HEK293 (cell line): Measurements from ENCODE around the gene PCLO.

Source experiments
- CTCF ChIA-PET: fragments of 350-600 bp; formaldehyde crosslinking; extraction: SDS; loops from one replicate; lab custom pipeline; 2021; ENCODE audit warnings: antibody characterized with exemption; lab: Yijun Ruan, JAX
- POLR2A ChIA-PET: fragments of 300-600 bp; formaldehyde crosslinking; extraction: SDS; loops from one replicate; lab custom pipeline; 2020; ENCODE audit warnings: antibody characterized with exemption, inconsistent platforms; lab: Yijun Ruan, JAX
- H3K27ac ChIP-seq: fragments of 200-500 bp; sonication (Bioruptor generic); 2 replicates; pipeline ENCODE4 v1.5.1; 2014; ENCODE audit warnings: low read depth, low read length, control low read depth, inconsistent platforms; ENCODE audit errors: extremely low read depth
- H3K36me3 ChIP-seq, 2 experiments: fragments of 200-500 bp in 1 of 2; sonication (Bioruptor generic) in 1 of 2; 1 replicate in 1 of 2; 2 replicates in 1 of 2; pipeline ENCODE4 v1.5.1; 2014 to 2017; ENCODE audit warnings: inconsistent platforms in 2 of 2, low read length in 2 of 2; ENCODE audit not compliant: control insufficient read depth in 2 of 2, insufficient read depth in 1 of 2
- H3K4me1 ChIP-seq: fragments of 200-500 bp; sonication (Bioruptor generic); 2 replicates; pipeline ENCODE4 v1.5.1; 2014; ENCODE audit warnings: mild to moderate bottlenecking, low read length, inconsistent platforms; ENCODE audit not compliant: control insufficient read depth, insufficient read depth
- H3K4me3 ChIP-seq: 2 replicates; pipeline ENCODE4 v1.5.1; 2011; ENCODE audit warnings: low read depth, mild to moderate bottlenecking, control low read depth, low read length, moderate library complexity
- H3K9me3 ChIP-seq: fragments of 200-500 bp; sonication (Bioruptor generic); 2 replicates; pipeline ENCODE4 v1.5.1; 2014; ENCODE audit warnings: low read depth, low read length, inconsistent platforms; ENCODE audit not compliant: control insufficient read depth, insufficient read depth
- BCL6B ChIP-seq: fragments of 450-650 bp; formaldehyde crosslinking; IDR thresholded peaks from 2 replicates; pipeline ENCODE4 v1.5.1; 2017; ENCODE audit warnings: missing biosample characterization, missing genetic modification characterization
- CTCF ChIP-seq: fragments of 450-650 bp; formaldehyde crosslinking; IDR thresholded peaks from 2 replicates; pipeline ENCODE4 v1.5.1; 2016; ENCODE audit warnings: missing biosample characterization, missing genetic modification characterization
- HOXD13 ChIP-seq: sonication (generic); formaldehyde crosslinking; IDR thresholded peaks from 2 replicates; pipeline ENCODE4 v1.8.0; 2022; ENCODE audit warnings: missing genetic modification reagents, borderline replicate concordance
- ZBTB1 ChIP-seq: fragments of 450-650 bp; formaldehyde crosslinking; IDR thresholded peaks from 2 replicates; pipeline ENCODE4 v1.5.1; 2016; ENCODE audit warnings: missing biosample characterization, missing genetic modification characterization
- ZBTB48 ChIP-seq: fragments of 450-650 bp; formaldehyde crosslinking; IDR thresholded peaks from 2 replicates; pipeline ENCODE4 v1.5.1; 2016; ENCODE audit warnings: missing biosample characterization, missing genetic modification characterization
- ZBTB8A ChIP-seq: fragments of 450-650 bp; formaldehyde crosslinking; IDR thresholded peaks from 2 replicates; pipeline ENCODE4 v1.5.1; 2016; ENCODE audit warnings: missing biosample characterization, missing genetic modification characterization
- ZNF169 ChIP-seq: fragments of 450-650 bp; formaldehyde crosslinking; IDR thresholded peaks from 2 replicates; pipeline ENCODE4 v1.5.1; 2016; ENCODE audit warnings: missing biosample characterization, missing genetic modification characterization
- ZNF248 ChIP-seq: fragments of 450-650 bp; formaldehyde crosslinking; IDR thresholded peaks from 2 replicates; pipeline ENCODE4 v1.5.1; 2017; ENCODE audit warnings: missing biosample characterization, missing genetic modification characterization
- ZNF350 ChIP-seq: fragments of 450-650 bp; formaldehyde crosslinking; IDR thresholded peaks from 2 replicates; pipeline ENCODE4 v1.5.0; 2017; ENCODE audit warnings: missing biosample characterization, mild to moderate bottlenecking, missing genetic modification characterization
- ZNF394 ChIP-seq: fragments of 450-650 bp; formaldehyde crosslinking; IDR thresholded peaks from 2 replicates; pipeline ENCODE4 v1.5.1; 2016; ENCODE audit warnings: missing biosample characterization, missing genetic modification characterization, mild to moderate bottlenecking, moderate library complexity, borderline replicate concordance
- ZNF449 ChIP-seq: fragments of 450-650 bp; formaldehyde crosslinking; IDR thresholded peaks from 2 replicates; pipeline ENCODE4 v1.5.1; 2017; ENCODE audit warnings: missing biosample characterization, mild to moderate bottlenecking, missing genetic modification characterization, moderate library complexity
- ZNF624 ChIP-seq: fragments of 450-650 bp; formaldehyde crosslinking; IDR thresholded peaks from 2 replicates; pipeline ENCODE4 v1.5.1; 2017; ENCODE audit warnings: missing biosample characterization, missing genetic modification characterization
- ZNF701 ChIP-seq: fragments of 450-650 bp; formaldehyde crosslinking; IDR thresholded peaks from 2 replicates; pipeline ENCODE4 v1.5.1; 2016; ENCODE audit warnings: missing biosample characterization, missing genetic modification characterization
- ZNF707 ChIP-seq: fragments of 450-650 bp; formaldehyde crosslinking; IDR thresholded peaks from 2 replicates; pipeline ENCODE4 v1.5.1; 2016; ENCODE audit warnings: missing biosample characterization, missing genetic modification characterization
- ZNF830 ChIP-seq: fragments of 450-650 bp; IDR thresholded peaks from 2 replicates; pipeline ENCODE4 v1.5.0; 2018; ENCODE audit warnings: missing biosample characterization, missing genetic modification characterization, low read depth, mild to moderate bottlenecking, moderate library complexity
- TF ChIP-seq, protein P1 (sequence below): fragments of 450-650 bp; formaldehyde crosslinking; IDR thresholded peaks from 2 replicates; pipeline ENCODE4 v1.5.1; 2017; ENCODE audit warnings: missing biosample characterization, missing genetic modification characterization

Gene PCLO

DNA sequence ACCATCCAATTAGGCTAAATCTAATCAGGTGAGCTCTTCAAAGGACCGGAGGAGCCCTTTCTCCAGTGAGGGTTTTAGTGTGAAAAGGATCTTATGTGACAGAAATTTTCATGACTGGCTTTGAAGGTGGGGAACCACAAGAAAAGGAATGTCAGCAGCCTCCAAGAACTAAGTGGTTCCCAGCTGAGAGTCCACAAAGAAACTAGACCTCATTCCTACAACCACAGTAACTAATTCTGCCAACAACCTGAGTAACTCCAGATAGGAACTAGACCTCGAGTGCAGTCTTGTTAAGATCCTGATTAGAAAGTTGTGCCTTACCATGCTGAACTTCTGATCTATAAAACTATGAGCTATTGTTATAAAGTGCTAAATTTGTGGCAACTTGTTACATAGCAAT is 51.3 kb downstream of the PCLO start (continued):
- TF ChIP-seq, protein P1, sequence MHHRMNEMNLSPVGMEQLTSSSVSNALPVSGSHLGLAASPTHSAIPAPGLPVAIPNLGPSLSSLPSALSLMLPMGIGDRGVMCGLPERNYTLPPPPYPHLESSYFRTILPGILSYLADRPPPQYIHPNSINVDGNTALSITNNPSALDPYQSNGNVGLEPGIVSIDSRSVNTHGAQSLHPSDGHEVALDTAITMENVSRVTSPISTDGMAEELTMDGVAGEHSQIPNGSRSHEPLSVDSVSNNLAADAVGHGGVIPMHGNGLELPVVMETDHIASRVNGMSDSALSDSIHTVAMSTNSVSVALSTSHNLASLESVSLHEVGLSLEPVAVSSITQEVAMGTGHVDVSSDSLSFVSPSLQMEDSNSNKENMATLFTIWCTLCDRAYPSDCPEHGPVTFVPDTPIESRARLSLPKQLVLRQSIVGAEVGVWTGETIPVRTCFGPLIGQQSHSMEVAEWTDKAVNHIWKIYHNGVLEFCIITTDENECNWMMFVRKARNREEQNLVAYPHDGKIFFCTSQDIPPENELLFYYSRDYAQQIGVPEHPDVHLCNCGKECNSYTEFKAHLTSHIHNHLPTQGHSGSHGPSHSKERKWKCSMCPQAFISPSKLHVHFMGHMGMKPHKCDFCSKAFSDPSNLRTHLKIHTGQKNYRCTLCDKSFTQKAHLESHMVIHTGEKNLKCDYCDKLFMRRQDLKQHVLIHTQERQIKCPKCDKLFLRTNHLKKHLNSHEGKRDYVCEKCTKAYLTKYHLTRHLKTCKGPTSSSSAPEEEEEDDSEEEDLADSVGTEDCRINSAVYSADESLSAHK: no peak
- TF ChIP-seq BCL6B (tag by site-specific recombination): no peak
- no peak for TF ChIP-seq ZNF169 (tag by site-specific recombination)

GRCh38 chr7:83109352-83109751 is 53.3 kb downstream of the PCLO start:
- POLR2A ChIA-PET: no interaction called here
- H3K4me3 ChIP-seq: no peak overlapping the region
- H3K9me3 ChIP-seq: no peaks in the 10 kb centered on the region
- TF ChIP-seq ZNF701 (tag by site-specific recombination) (no peak), ZNF350 (tag by site-specific recombination) (no peak), HOXD13 (CRISPR knock-in tag) (no peak), ZNF394 (no peak), ZNF830 (tag by site-specific recombination) (no peak), CTCF (no peak), ZBTB1 (tag by site-specific recombination) (no peak), ZBTB48 (tag by site-specific recombination) (no peak), ZNF248 (tag by site-specific recombination) (no peak), ZNF707 (tag by site-specific recombination) (no peak)
- H3K4me1 ChIP-seq: no peaks in the 10 kb centered on the region
- no peak overlapping the region for H3K27ac ChIP-seq
- CTCF ChIA-PET: interaction anchor here (0.7 kb wide), 1 partner anchor 247 kb away, joined by 3 read pairs; no protein-coding TSS in a partner anchor
- no peaks in the 10 kb centered on the region for H3K36me3 ChIP-seq

GRCh38 chr7:83105948-83106347 is 56.7 kb downstream of the PCLO start:
- ChIA-PET CTCF (interaction anchor here (0.6 kb wide), 1 partner anchor 49 kb away, joined by 3 read pairs; no protein-coding TSS in a partner anchor), POLR2A (no interaction called here)
- no peaks in the 10 kb centered on the region for H3K9me3 ChIP-seq
- no peak overlapping the region for H3K4me3 ChIP-seq
- TF ChIP-seq ZNF449 (no peak), ZNF624 (tag by site-specific recombination) (no peak), ZBTB8A (tag by site-specific recombination) (no peak)
- TF ChIP-seq, all 188 proteins: peak for 0
- Histone ChIP-seq H3K36me3 (no peaks in the 10 kb centered on the region), H3K4me1 (no peaks in the 10 kb centered on the region), H3K27ac (no peak overlapping the region)
